Measurements from ENCODE around the gene ELF2. TPM values are rescaled to one million over a fixed set of nuclear protein-coding genes. Genes with fewer than 3 reads are reported as not detected.

ELF2 gene
- total and polyA plus RNA-seq, 2 donors (not counting 3 experiments of a cell fraction or from before 2014, with no cell fraction given) = 16.4 to 35.1 TPM

DNA sequence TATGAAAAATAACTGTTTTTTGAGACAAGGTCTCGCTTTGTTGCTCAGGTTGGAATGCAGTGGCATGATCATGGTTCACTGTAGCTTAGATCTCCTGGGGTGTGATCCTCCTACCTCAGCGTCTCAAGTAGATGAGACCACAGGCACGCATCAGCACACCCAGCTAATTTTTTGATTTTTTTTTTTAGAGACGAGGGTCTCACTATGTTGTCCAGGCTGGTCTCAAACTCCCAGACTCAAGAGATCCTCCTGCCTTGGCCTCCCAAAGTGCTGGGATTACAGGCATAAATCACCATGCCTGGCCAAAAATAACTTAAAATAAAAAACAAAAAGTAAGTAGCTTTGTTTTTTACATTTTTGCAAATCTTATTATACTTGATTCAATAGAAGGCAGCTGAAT is 98.1 kb downstream of the ELF2 start:
- no peaks in the 10 kb centered on the region for H3K36me3 ChIP-seq (ENCODE audit: control insufficient read depth in 2 of 2, extremely low read depth in 1 of 2, insufficient read depth in 2 of 2, low read length in 2 of 2)
- DNase-seq (ENCODE audit: low read depth, low spot score) (no peak), FAIRE-seq (no peak)
- H2AFZ ChIP-seq (ENCODE audit: low read depth, low read length) = no peak overlapping the region
- intact Hi-C loops (cut with micrococcal nuclease) (no loop called here), dilution Hi-C loops (cut with MboI; ENCODE audit: extremely low pct_ligation_motif_present, low sequenced_read_pairs) (no loop called here)
- H3K27ac ChIP-seq (ENCODE audit: insufficient read depth, low read depth, low read length) = no peak overlapping the region
- TF ChIP-seq GATA2 (IDR thresholded peaks at IDR 0.05; ENCODE audit: insufficient read depth, insufficient read length, low read depth, low read length) = no peak
- H3K27me3 ChIP-seq (ENCODE audit: control insufficient read depth in 2 of 2, insufficient read depth in 2 of 2, low read length in 2 of 2) = no peaks in the 10 kb centered on the region
- H3K9ac ChIP-seq (replicated peaks; ENCODE audit: extremely low read depth, insufficient read depth, low read length) = no peak overlapping the region
- H3K4me1 ChIP-seq (ENCODE audit: control insufficient read depth, extremely low read depth, insufficient read depth, low read length) = peaks cover 12% of the 10 kb centered on the region
- H3K9me1 ChIP-seq (replicated peaks; ENCODE audit: control insufficient read depth, extremely low read depth, insufficient read depth, low read length) = no peaks in the 10 kb centered on the region
- peaks cover 92% of the 10 kb centered on the region for H3K79me2 ChIP-seq (ENCODE audit: control insufficient read depth, insufficient read depth, low read length)
- H3K9me3 ChIP-seq (replicated peaks; ENCODE audit: control insufficient read depth, insufficient read depth, low read length) = no peaks in the 10 kb centered on the region
- no TSS peak for BruUV-seq (replicated peaks)
- ChIA-PET POLR2A (no interaction called here), CTCF (interaction anchor here (0.7 to 4.3 kb wide), 2 partner anchors 48 to 99 kb away, joined by 3 to 33 read pairs; no protein-coding TSS in a partner anchor)
- peaks cover 12% of the 10 kb centered on the region for H4K20me1 ChIP-seq (replicated peaks; ENCODE audit: control insufficient read depth, extremely low read depth, insufficient read depth, low read length)
- H3K4me2 ChIP-seq (ENCODE audit: insufficient read depth, low read length) = no peak overlapping the region
- H3K4me3 ChIP-seq (replicated peaks in 1 of 3; ENCODE audit: insufficient read depth in 1 of 3, low read depth in 1 of 3, low read length in 3 of 3) = no peak overlapping the region

DNA sequence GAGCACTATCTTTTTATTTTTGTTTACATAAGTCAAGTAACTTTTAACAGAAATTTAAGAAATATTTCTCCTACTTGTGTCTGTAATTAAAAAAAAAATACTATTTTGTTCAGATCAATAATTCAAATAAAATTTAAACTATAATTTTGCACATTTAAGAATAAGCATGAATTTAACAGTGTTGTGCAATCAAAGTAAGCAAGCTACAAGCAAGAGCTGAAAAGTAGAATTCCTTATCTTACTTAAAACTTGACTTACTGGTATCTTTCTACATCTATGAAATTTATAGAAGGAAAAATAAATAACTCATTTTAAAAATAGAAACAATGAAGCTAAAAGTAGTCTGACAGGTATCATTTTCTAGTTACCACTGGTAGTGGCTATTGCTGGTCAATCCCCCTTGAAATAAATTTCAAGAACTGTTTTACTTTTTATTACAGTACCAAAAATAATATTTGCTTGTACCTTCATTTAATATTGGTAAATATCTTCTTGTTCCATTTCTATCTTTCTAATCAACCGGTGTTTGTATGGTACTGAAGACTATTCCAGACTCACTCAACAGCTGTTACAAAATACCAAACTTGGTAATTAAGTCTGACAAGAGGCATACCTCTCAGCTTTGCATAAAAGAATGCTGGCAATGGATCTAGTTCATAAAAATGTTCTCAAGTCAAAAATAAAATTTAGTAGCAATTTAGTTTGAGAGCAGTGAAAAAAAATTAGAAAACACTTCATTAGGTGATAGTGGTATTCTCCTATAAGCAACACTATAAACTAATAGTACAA is 99.3 kb downstream of the ELF2 start:
- POLR2A ChIA-PET = no interaction called here
- dilution Hi-C loops (cut with MboI; ENCODE audit: extremely low pct_ligation_motif_present, low sequenced_read_pairs) (no loop called here), intact Hi-C loops (cut with micrococcal nuclease) (no loop called here)
- peaks cover 12% of the 10 kb centered on the region for H3K4me1 ChIP-seq (ENCODE audit: control insufficient read depth, extremely low read depth, insufficient read depth, low read length)
- no peaks in the 10 kb centered on the region for H3K27me3 ChIP-seq (ENCODE audit: control insufficient read depth in 2 of 2, insufficient read depth in 2 of 2, low read length in 2 of 2)
- CTCF ChIA-PET = interaction anchor here (4.3 kb wide), 1 partner anchor 47 kb away, joined by 33 read pairs; no protein-coding TSS in a partner anchor
- FAIRE-seq (no peak), DNase-seq (ENCODE audit: low read depth, low spot score) (no peak)
- no peak overlapping the region for H2AFZ ChIP-seq (ENCODE audit: low read depth, low read length)
- TF ChIP-seq JUN (IDR thresholded peaks at IDR 0.05; ENCODE audit: borderline replicate concordance, insufficient read depth, insufficient read length, low read depth) (no peak), GATA2 (IDR thresholded peaks at IDR 0.05; ENCODE audit: insufficient read depth, insufficient read length, low read depth, low read length) (no peak), MYC (IDR thresholded peaks at IDR 0.05; ENCODE audit: low read depth, low read length) (no peak), POLR2A (IDR thresholded peaks at IDR 0.05; ENCODE audit: low read depth, low read length) (no peak), POLR2AphosphoS5 (IDR thresholded peaks at IDR 0.05; ENCODE audit: insufficient read depth, low read depth, low read length) (no peak), EZH2 (IDR thresholded peaks at IDR 0.05; ENCODE audit: borderline replicate concordance, low read depth, low read length, severe bottlenecking) (no peak), FOS (IDR thresholded peaks at IDR 0.05; ENCODE audit: borderline replicate concordance, insufficient read depth, low read length) (no peak)
- TF ChIP-seq, protein P1, sequence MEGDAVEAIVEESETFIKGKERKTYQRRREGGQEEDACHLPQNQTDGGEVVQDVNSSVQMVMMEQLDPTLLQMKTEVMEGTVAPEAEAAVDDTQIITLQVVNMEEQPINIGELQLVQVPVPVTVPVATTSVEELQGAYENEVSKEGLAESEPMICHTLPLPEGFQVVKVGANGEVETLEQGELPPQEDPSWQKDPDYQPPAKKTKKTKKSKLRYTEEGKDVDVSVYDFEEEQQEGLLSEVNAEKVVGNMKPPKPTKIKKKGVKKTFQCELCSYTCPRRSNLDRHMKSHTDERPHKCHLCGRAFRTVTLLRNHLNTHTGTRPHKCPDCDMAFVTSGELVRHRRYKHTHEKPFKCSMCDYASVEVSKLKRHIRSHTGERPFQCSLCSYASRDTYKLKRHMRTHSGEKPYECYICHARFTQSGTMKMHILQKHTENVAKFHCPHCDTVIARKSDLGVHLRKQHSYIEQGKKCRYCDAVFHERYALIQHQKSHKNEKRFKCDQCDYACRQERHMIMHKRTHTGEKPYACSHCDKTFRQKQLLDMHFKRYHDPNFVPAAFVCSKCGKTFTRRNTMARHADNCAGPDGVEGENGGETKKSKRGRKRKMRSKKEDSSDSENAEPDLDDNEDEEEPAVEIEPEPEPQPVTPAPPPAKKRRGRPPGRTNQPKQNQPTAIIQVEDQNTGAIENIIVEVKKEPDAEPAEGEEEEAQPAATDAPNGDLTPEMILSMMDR (IDR thresholded peaks at IDR 0.05; ENCODE audit: extremely low read depth in 1 of 2, insufficient read depth in 1 of 2, low read depth in 1 of 2, low read length in 2 of 2) = no peak
- TF ChIP-seq, protein P2, sequence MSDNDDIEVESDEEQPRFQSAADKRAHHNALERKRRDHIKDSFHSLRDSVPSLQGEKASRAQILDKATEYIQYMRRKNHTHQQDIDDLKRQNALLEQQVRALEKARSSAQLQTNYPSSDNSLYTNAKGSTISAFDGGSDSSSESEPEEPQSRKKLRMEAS (IDR thresholded peaks at IDR 0.05; ENCODE audit: insufficient read depth, insufficient read length) = no peak
- no peaks in the 10 kb centered on the region for H3K9me1 ChIP-seq (replicated peaks; ENCODE audit: control insufficient read depth, extremely low read depth, insufficient read depth, low read length)
- no peak overlapping the region for H3K27ac ChIP-seq (ENCODE audit: insufficient read depth, low read depth, low read length)
- H3K79me2 ChIP-seq (ENCODE audit: control insufficient read depth, insufficient read depth, low read length) = peaks cover 89% of the 10 kb centered on the region
- no peak overlapping the region for H3K9ac ChIP-seq (replicated peaks; ENCODE audit: extremely low read depth, insufficient read depth, low read length)
- BruUV-seq (replicated peaks) = no TSS peak
- H3K4me2 ChIP-seq (ENCODE audit: insufficient read depth, low read length) = no peak overlapping the region
- peaks cover 0 to 5% of the 10 kb centered on the region in 2 experiments for H3K36me3 ChIP-seq (ENCODE audit: control insufficient read depth in 2 of 2, extremely low read depth in 1 of 2, insufficient read depth in 2 of 2, low read length in 2 of 2)
- no peaks in the 10 kb centered on the region for H3K9me3 ChIP-seq (replicated peaks; ENCODE audit: control insufficient read depth, insufficient read depth, low read length)
- H4K20me1 ChIP-seq (replicated peaks; ENCODE audit: control insufficient read depth, extremely low read depth, insufficient read depth, low read length) = peaks cover 17% of the 10 kb centered on the region
- no peak overlapping the region for H3K4me3 ChIP-seq (replicated peaks in 1 of 3; ENCODE audit: insufficient read depth in 1 of 3, low read depth in 1 of 3, low read length in 3 of 3)
